Measurements from ENCODE around the gene CSH2. TPM values are rescaled to one million over a fixed set of nuclear protein-coding genes. Genes with fewer than 3 reads are reported as not detected.

Gene CSH2
- total RNA-seq, 2 experiments from 2014 or later, result not detected

- Mint-ChIP-seq H3K27ac (peak overlapping the region; percentile 22), H3K9me3 (no peaks in the 10 kb centered on the region), H3K4me1 (peaks cover 35% of the 10 kb centered on the region), H3K27me3 (no peaks in the 10 kb centered on the region), H3K4me3 (no peak overlapping the region), H3K36me3 (peaks cover 28% of the 10 kb centered on the region)
- no peak for DNase-seq
These were observed 36.7 kb downstream of the CSH2 start for GRCh38 chr17:63836811-63837210.

DNA sequence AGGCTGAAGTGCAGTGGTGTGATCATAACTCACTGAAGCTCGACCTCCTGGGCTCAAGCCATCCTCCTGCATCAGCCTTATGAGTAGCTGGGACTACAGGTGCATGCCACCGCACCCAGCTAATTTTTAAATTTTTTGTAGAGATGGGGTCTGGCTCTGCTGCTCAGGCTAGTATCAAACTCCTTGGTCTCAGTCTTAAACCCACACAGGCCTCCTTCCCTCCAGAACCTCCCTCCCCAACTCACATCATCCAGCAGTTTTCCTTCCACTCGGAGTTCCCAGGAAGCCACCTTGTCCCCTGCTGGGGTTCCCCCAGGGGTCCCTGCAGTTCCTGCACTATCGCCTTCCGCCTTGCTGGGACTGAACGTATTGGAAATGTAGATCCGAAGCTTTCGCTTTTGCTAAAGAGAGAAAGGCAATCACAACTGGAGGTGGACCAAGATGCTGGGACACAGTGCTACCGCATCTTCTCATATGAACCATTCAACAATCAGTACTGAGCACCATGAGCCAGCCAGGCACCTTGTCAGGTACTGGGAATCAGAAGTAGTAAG lies 38.2 kb downstream of the CSH2 start:
- Mint-ChIP-seq H3K9me3 (no peaks in the 10 kb centered on the region), H3K4me1 (peaks cover 40% of the 10 kb centered on the region), H3K4me3 (no peak overlapping the region), H3K27me3 (no peaks in the 10 kb centered on the region), H3K36me3 (peaks cover 29% of the 10 kb centered on the region), H3K27ac (peak overlapping the region; percentile 34)
- no peak for DNase-seq

GRCh38 chr17:63834431-63835166 lies 38.9 kb downstream of the CSH2 start:
- H3K9me3 Mint-ChIP-seq, result no peaks in the 10 kb centered on the region
- peaks cover 34% of the 10 kb centered on the region for H3K36me3 Mint-ChIP-seq
- peak; percentile 57 for DNase-seq
- no peaks in the 10 kb centered on the region for H3K27me3 Mint-ChIP-seq
- no peak overlapping the region for H3K4me3 Mint-ChIP-seq
- H3K4me1 Mint-ChIP-seq, result peaks cover 44% of the 10 kb centered on the region
- H3K27ac Mint-ChIP-seq, result peak overlapping the region; percentile 85

DNA sequence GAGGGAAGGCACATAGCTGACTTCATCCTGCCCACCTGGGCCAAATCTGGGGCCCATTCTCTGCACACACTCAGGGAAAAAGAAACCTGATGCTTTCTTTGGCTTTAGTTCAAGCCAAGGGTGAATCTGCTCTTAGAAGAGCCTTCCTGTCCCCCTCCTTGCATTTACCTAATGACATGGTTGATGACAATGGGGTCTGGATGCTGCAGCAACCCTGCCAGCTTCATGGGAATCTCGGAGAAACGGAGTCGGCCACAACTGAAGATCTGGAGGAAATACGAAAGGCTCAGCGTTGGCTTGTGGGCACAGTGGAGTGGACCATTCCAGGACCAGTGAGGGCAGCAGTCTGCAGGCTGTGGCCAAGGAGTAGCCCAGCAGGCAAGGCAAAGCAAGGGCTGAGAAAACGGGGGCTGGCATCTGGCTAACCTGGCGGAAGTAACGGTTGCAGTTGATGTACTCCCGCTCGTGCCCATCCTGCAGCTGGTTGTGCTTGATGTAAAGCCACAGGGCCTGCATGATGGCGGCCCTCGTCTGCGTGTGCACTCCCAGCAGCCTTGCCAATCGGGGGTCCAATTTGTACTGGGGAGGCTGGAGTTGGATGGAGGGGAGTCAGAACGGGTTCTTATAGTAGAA lies 39.6 kb downstream of the CSH2 start:
- Mint-ChIP-seq H3K4me3 (no peak overlapping the region), H3K27ac (peak overlapping the region; percentile 63), H3K36me3 (peaks cover 38% of the 10 kb centered on the region), H3K4me1 (peaks cover 49% of the 10 kb centered on the region), H3K27me3 (no peaks in the 10 kb centered on the region), H3K9me3 (no peaks in the 10 kb centered on the region)
- DNase-seq, result no peak

DNA sequence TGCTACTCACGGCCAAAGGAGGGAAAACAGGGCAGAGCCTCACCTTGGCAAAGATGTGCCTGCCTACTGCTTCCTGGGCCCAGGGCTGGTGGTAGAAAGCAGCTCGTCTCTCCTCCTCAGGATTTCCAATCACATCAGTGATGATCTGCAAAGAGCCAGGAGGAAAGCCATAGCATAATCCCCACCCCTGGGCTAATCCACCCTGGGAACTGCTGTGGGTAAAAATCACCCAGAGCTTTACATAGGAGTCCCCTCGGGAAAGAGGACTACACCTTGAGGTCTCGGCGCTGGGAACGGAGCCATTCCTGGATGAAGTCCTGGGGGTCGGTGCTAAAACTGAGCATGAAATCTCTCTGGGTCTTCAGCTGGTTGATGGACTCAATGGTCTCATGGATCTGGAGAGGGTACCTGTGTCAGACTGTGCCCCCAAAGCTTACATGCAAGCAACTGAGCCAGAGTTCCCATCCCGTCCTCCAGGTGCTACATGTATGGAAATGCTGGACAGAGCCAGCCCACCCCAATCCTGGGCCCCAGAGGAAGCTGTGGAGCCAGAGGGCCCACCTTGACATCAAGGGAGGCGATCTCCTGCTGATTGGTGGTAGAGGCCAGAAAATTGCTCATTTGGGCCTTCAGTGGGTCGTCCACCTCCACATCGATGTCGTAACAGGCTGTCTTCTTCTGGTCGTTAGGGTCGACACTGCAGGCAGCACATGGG lies 40.3 kb downstream of the CSH2 start:
- Mint-ChIP-seq H3K27ac (no peak overlapping the region), H3K27me3 (no peaks in the 10 kb centered on the region), H3K4me3 (no peak overlapping the region), H3K9me3 (no peaks in the 10 kb centered on the region), H3K4me1 (peaks cover 53% of the 10 kb centered on the region), H3K36me3 (peaks cover 41% of the 10 kb centered on the region)
- no peak for DNase-seq

DNA sequence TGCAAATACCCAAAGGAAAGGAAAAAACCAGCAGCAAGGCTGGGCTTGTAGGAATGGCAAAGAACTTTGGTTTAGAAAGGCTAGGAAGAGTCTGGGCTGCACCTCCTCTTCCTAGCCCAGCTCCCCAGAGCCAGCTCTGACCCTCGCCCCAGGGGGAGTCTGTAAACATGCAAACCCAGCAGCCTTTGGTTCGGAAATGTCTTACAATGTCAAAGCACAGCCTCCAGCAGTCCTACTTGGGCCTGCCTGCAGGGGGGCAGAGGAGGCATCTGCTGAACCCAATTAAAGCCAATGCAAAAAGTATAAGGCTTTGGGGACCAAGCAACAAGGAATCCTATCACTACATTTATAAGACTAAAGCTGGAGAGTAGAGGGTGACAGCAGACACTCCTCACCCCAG lies 41.0 kb downstream of the CSH2 start:
- peaks cover 46% of the 10 kb centered on the region for H3K36me3 Mint-ChIP-seq
- H3K4me3 Mint-ChIP-seq, result no peak overlapping the region
- H3K27me3 Mint-ChIP-seq, result no peaks in the 10 kb centered on the region

DNA sequence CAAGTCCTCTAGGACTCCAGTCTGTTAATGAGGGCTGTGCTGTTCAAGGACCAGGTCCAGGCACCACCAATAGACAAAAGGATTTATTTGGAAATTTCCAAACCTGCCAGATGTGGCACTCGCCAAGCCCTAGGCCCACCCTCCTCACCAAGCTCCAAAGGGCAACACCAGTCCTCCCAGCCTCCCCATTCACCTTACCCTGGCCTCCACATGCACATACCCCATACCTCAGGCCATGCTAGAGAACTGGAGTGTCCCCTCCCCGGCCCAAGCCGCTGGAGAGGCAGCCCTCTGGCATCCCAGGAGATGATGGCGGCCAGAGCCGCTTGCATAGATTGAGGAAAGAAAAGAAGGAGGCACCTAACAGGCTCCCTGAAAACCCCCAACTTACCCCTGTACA lies 41.5 kb downstream of the CSH2 start:
- peak overlapping the region; percentile 84 for H3K27ac Mint-ChIP-seq
- H3K9me3 Mint-ChIP-seq, result no peaks in the 10 kb centered on the region
- no peak overlapping the region for H3K4me3 Mint-ChIP-seq
- H3K4me1 Mint-ChIP-seq, result peaks cover 55% of the 10 kb centered on the region
- H3K36me3 Mint-ChIP-seq, result peaks cover 48% of the 10 kb centered on the region
- no peak for DNase-seq
- H3K27me3 Mint-ChIP-seq, result no peaks in the 10 kb centered on the region

More for the DNA sequence above, 41.0 kb downstream of the CSH2 start:
- no peak for DNase-seq
- no peaks in the 10 kb centered on the region for H3K9me3 Mint-ChIP-seq
- H3K4me1 Mint-ChIP-seq, result peaks cover 55% of the 10 kb centered on the region
- H3K27ac Mint-ChIP-seq, result peak overlapping the region; percentile 84

DNA sequence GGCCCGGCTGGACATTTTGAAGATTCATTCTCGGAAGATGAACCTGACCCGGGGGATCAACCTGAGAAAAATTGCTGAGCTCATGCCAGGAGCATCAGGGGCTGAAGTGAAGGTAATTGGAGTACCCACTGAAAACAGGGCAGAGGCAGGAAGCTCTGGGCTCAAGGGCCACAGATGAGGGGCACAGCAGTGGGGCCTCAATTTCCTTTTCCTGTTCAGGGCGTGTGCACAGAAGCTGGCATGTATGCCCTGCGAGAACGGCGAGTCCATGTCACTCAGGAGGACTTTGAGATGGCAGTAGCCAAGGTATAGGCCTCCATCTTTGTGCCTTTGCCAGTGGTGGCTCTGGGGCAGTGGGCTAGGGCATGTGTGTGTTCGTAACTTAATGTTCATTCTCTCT lies 42.0 kb downstream of the CSH2 start:
- peak overlapping the region; percentile 84 for H3K27ac Mint-ChIP-seq
- H3K4me1 Mint-ChIP-seq, result peaks cover 55% of the 10 kb centered on the region
- H3K36me3 Mint-ChIP-seq, result peaks cover 49% of the 10 kb centered on the region
- no peaks in the 10 kb centered on the region for H3K27me3 Mint-ChIP-seq
- no peaks in the 10 kb centered on the region for H3K9me3 Mint-ChIP-seq
- no peak overlapping the region for H3K4me3 Mint-ChIP-seq
- DNase-seq, result no peak

DNA sequence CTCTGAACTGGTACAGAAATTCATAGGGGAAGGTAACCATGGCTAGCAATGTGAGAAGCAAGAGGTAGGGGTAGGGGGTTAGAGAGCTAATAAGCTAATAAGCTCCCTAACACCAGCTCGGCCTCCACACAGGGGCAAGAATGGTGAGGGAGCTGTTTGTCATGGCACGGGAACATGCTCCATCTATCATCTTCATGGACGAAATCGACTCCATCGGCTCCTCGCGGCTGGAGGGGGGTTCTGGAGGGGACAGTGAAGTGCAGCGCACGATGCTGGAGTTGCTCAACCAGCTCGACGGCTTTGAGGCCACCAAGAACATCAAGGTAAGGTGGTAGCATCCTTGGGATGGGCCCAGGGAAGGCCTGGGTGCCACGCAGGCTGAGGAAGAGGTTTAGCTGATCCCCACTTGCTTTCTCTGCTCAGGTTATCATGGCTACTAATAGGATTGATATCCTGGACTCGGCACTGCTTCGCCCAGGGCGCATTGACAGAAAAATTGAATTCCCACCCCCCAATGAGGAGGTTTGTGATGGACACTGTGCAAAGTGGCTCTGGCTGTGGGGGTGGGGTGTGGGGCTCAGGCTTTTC lies 42.5 kb downstream of the CSH2 start:
- no peak for DNase-seq
- Mint-ChIP-seq H3K36me3 (peaks cover 54% of the 10 kb centered on the region), H3K4me3 (peak overlapping the region; percentile 4), H3K9me3 (no peaks in the 10 kb centered on the region), H3K27ac (peak overlapping the region; percentile 84), H3K4me1 (peaks cover 58% of the 10 kb centered on the region), H3K27me3 (no peaks in the 10 kb centered on the region)

DNA sequence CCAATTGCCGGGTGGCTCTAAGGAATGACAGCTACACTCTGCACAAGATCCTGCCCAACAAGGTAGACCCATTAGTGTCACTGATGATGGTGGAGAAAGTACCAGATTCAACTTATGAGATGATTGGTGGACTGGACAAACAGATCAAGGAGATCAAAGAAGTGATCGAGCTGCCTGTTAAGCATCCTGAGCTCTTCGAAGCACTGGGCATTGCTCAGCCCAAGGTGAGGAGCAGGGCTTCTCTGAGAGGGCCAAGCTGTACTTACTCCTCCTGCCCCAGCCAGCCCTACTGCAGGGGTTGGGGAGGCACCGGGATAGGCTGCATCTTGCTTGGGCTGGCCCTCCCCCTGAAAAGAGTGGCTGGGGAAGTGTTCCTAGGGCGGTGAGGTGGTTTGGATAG lies 43.2 kb downstream of the CSH2 start:
- Mint-ChIP-seq H3K4me1 (peaks cover 63% of the 10 kb centered on the region), H3K36me3 (peaks cover 57% of the 10 kb centered on the region), H3K4me3 (no peak overlapping the region), H3K9me3 (no peaks in the 10 kb centered on the region), H3K27ac (peak overlapping the region; percentile 84), H3K27me3 (no peaks in the 10 kb centered on the region)
- no peak for DNase-seq

- Mint-ChIP-seq H3K36me3 (peaks cover 65% of the 10 kb centered on the region), H3K27me3 (no peaks in the 10 kb centered on the region), H3K4me3 (peak overlapping the region; percentile 96), H3K9me3 (no peaks in the 10 kb centered on the region), H3K27ac (peak overlapping the region; percentile 84), H3K4me1 (peaks cover 65% of the 10 kb centered on the region)
- no peak for DNase-seq
These were observed 44.5 kb downstream of the CSH2 start for GRCh38 chr17:63828936-63829335.

DNA sequence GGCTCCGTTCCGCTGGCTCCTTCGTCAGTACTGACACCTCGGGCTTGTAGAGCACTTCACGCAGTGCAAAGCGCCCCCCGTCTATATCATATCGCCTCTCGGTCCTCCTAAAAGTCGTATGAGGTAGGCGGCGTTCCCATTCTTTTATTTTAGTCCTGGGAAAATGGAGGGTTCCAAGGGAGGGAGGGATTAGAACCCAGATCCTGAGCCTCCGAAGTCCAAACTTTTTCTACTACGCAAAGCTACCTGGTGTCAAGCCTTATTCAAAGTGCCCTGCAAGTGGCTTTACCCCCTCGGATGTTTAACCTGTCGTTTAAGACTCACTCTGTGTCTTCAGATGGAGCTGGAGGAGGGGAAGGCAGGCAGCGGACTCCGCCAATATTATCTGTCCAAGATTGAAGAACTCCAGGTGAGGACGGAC lies 45.7 kb downstream of the CSH2 start:
- H3K36me3 Mint-ChIP-seq, result peaks cover 69% of the 10 kb centered on the region
- H3K27me3 Mint-ChIP-seq, result no peaks in the 10 kb centered on the region
- no peak for DNase-seq

DNA sequence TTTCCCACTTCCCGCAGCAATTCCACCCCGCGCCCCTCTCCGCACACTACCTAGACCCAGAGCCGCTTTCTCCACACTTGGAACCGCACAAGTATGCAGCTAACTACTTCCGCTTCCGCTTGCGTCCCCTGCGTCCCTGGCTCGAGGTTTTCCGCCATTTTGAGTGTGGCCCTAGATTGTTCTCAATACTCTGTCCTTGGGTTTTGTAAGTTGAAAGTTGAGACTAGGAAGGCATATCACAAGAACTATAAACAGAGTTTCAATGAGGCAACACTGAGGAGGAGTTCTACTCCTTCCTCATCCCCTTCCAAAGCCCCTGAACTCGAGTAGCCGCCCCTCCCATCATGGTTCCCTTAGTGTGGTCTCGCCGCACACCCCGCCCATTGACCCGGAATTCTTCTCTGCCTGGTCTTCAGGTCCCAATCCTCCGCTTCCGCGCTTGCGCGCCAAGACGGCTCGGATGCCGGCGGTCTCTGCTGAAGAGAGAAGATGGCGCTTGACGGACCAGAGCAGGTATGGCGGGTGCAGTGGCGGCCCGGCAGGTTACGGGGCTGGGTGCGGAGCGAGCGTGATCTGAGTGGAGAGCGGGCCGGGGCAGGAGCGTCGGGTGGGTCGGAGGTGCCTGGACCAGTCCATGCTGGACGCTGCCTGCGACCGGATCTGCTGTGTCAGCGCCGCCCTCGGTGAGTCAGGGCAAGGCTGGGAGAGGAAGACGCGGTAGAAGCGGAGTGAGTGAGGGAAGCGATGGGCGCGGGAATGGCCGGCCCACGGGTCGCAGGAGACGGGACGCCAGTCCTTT lies 46.3 kb downstream of the CSH2 start, which contains the start of the genes FTSJ3 and PSMC5:
Gene FTSJ3 (minus strand): TSS at position 662 of the 799 bp plus-strand sequence. CDS start 761 bp downstream, outside the sequence.
Gene PSMC5 (plus strand): TSS at position 430 of the 799 bp plus-strand sequence. CDS start 60 bp downstream, at position 490.
- Mint-ChIP-seq H3K4me3 (peak within 1 kb of the TSS; percentile 96), H3K27ac (peak within 1 kb of the TSS; percentile 99), H3K4me1 (peaks cover 76% of the 10 kb centered on the region), H3K27me3 (no peaks in the 10 kb centered on the region), H3K36me3 (peaks cover 68% of the 10 kb centered on the region), H3K9me3 (no peaks in the 10 kb centered on the region)
- peak; percentile 94 for DNase-seq

More for the DNA sequence above, 45.7 kb downstream of the CSH2 start:
- peak overlapping the region; percentile 99 for H3K27ac Mint-ChIP-seq
- H3K9me3 Mint-ChIP-seq, result no peaks in the 10 kb centered on the region
- H3K4me1 Mint-ChIP-seq, result peaks cover 73% of the 10 kb centered on the region
- H3K4me3 Mint-ChIP-seq, result peak overlapping the region; percentile 96

DNA sequence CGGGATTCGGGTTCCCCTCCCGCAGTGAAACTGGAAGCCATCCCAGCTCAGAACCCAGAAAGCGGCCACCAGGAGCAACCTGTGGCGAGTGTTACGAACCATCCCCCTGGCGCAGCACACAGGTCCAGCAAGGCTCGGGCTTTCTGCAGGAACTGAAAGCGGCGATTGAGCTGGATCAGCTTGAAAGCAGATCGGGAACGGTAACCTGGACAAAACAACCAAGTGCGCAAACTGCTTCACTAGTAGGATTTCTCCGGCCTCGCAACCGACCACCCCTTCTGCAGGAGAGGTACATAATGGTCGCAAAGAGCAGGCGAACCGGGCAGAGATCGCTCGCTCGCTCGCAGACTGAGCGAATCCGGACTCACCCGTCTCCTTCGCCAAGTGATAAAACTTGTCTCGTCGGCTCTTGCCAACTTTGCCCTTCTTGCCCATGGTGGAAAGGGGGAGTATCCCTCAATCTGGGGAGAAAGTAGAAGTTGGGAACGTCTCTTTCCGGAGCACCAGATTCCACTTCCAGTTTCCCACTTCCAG lies 46.9 kb downstream of the CSH2 start:
- Mint-ChIP-seq H3K9me3 (no peaks in the 10 kb centered on the region), H3K4me1 (peaks cover 74% of the 10 kb centered on the region), H3K27me3 (no peaks in the 10 kb centered on the region), H3K27ac (peak overlapping the region; percentile 99), H3K4me3 (peak overlapping the region; percentile 96), H3K36me3 (peaks cover 70% of the 10 kb centered on the region)
- DNase-seq, result no peak

Measured in activated naive CD8-positive, alpha-beta T cell treated with anti-CD3 and anti-CD28 coated beads for 36 hours (primary cell).